HL-60 (cell line): ENCODE measurements around the gene ZNF343.

ENCODE experiments used
- CTCF ChIP-seq: IDR thresholded peaks from one replicate; pipeline ENCODE4 v1.5.1; 2011; ENCODE audit warnings: low read length, control low read depth, inconsistent platforms; ENCODE audit not compliant: insufficient read depth
- POLR2AphosphoS5 ChIP-seq: IDR thresholded peaks from 2 replicates; pipeline ENCODE4 v1.6.1; 2012; ENCODE audit warnings: low read depth
- REST ChIP-seq: IDR thresholded peaks from 2 replicates; pipeline ENCODE4 v1.6.1; 2012; ENCODE audit warnings: low read depth; ENCODE audit not compliant: insufficient replicate concordance
- SPI1 ChIP-seq: IDR thresholded peaks from 2 replicates; pipeline ENCODE4 v1.6.1; 2012; ENCODE audit warnings: low read depth, mild to moderate bottlenecking, borderline replicate concordance

- TF ChIP-seq CTCF, result no peak
- peak; percentile 83 for TF ChIP-seq POLR2AphosphoS5
- TF ChIP-seq SPI1, result no peak
- TF ChIP-seq REST, result peak; percentile 47
Measured at GRCh38 chr20:2508631-2509467, at the start of gene ZNF343.
